GM23248 (cell line): ENCODE data around the gene PSMA7.

Experiments used
- EZH2 ChIP-seq: fragments of 200-600 bp; sonication (generic); IDR thresholded peaks from 2 replicates; pipeline ENCODE4 v1.6.1; 2018; ENCODE audit warnings: antibody characterized with exemption, mild to moderate bottlenecking; ENCODE audit not compliant: insufficient read depth, poor library complexity, severe bottlenecking
- EZH2phosphoT487 ChIP-seq: fragments of 200-600 bp; sonication (generic); IDR thresholded peaks from 2 replicates; pipeline ENCODE4 v1.6.1; 2018; ENCODE audit warnings: antibody characterized with exemption, moderate library complexity, mild to moderate bottlenecking, low read depth; ENCODE audit not compliant: insufficient read depth

DNA sequence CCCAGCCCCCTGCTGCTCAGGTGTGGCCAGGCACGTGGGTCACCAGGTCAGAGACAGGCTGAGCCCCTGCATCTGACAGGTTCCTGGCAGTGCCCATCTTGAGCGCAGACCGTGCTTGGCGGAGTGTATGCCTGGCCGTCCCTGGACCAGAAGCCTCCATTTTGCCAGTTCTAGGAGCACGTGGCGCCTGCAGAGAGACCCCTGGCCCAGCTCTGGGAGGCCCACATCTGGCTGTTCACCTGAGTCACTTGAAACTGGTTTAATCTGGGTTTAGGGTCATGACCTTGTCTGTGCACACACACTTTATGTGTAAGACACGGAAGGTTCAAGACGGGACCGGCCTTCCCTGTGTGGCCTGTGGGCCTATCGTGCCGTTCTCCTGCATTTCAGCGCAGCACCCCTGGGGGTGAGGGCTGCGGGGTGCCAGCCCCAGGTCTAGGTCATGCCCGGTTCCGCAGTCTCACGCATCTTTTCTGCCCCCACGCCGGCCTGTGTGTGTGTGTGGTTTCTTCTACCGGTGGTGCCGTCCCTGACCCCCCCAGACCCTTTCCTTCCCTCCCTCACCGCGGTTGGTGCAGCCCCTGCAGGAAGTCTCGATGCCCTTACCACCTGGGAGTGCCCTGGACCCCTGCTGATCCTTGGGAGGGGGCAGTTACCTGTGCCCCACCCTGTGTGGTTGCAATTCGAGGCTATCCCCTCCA lies 14.3 kb upstream of the PSMA7 start:
- TF ChIP-seq EZH2phosphoT487 (no peak), EZH2 (no peak)
